Fibroblast of skin of left quadriceps (primary cell): ENCODE results near the gene CD69.
A peak's percentile ranks its signal among the peaks of the same experiment; 100 is the strongest.

Experiments used
- DNase-seq, 2 experiments: peaks; one replicate each; pipeline ENCODE4 v3.0.0-alpha.2; 2013; ENCODE audit warnings: low read depth in 2 of 2

Gene CD69

GRCh38 chr12:9760699-9761418 is at the start of gene CD69:
Gene CD69, minus strand, starts transcription at chr12:9760901. Its CDS starts 81 bp downstream, at chr12:9760820.
- no peak for DNase-seq

GRCh38 chr12:9809866-9810265 is 49.2 kb upstream of the CD69 start:
- no peak for DNase-seq

- DNase-seq: no peak
Measured at GRCh38 chr12:9809338-9809737, 48.6 kb upstream of the CD69 start.

GRCh38 chr12:9808504-9808903 is 47.8 kb upstream of the CD69 start:
- DNase-seq: no peak

GRCh38 chr12:9806714-9807113 is 46.0 kb upstream of the CD69 start:
- DNase-seq: no peak

- no peak for DNase-seq
Measured at GRCh38 chr12:9805883-9806282, 45.2 kb upstream of the CD69 start.

GRCh38 chr12:9799961-9800360 is 39.3 kb upstream of the CD69 start:
- no peak for DNase-seq

GRCh38 chr12:9797722-9798619 is 37.3 kb upstream of the CD69 start:
- no peak for DNase-seq

- no peak for DNase-seq
Measured at GRCh38 chr12:9796971-9797370, 36.3 kb upstream of the CD69 start.

GRCh38 chr12:9796346-9796745 is 35.6 kb upstream of the CD69 start:
- no peak for DNase-seq

- no peak for DNase-seq
Measured at GRCh38 chr12:9795945-9796344, 35.2 kb upstream of the CD69 start.

- no peak for DNase-seq
Measured at GRCh38 chr12:9794484-9795093, 33.9 kb upstream of the CD69 start.

- no peak for DNase-seq
Measured at GRCh38 chr12:9793779-9794395, 33.2 kb upstream of the CD69 start.

GRCh38 chr12:9792961-9793617 is 32.4 kb upstream of the CD69 start:
- peak; percentile 40 to 42 for DNase-seq

- DNase-seq: no peak
Measured at GRCh38 chr12:9792185-9792900, 31.6 kb upstream of the CD69 start.

- DNase-seq: no peak
Measured at GRCh38 chr12:9786726-9787717, 26.3 kb upstream of the CD69 start.

GRCh38 chr12:9784816-9785215 is 24.1 kb upstream of the CD69 start:
- no peak for DNase-seq

- no peak for DNase-seq
Measured at GRCh38 chr12:9784326-9784725, 23.6 kb upstream of the CD69 start.

- DNase-seq: no peak
Measured at GRCh38 chr12:9782547-9783382, 22.1 kb upstream of the CD69 start.
